Heart left ventricle (tissue), 16 donors: Measurements from ENCODE around the gene RABGAP1. TPM values are rescaled to one million over a fixed set of nuclear protein-coding genes. Genes with fewer than 3 reads are reported as not detected.
A peak's percentile ranks its signal among the peaks of the same experiment; 100 is the strongest.

Experiments
- ATAC-seq, 4 donors: fragments of 200-7000 bp; cut with Tn5 transposase; one replicate each; pipeline ENCODE4 v1.9.1; 2020 to 2022; ENCODE audit warnings: moderate library complexity in 4 of 4, mild to moderate bottlenecking in 3 of 4, moderate number of reproducible peaks in 1 of 4
- DNase-seq, 5 donors: peaks; one replicate each; pipeline ENCODE4 v3.0.0-alpha.2; 2020
- H3K27ac ChIP-seq, 12 donors: fragments of 200-600 bp; sonication (generic) in 4 of 12; one replicate each; pipeline versions ENCODE4 v1.5.0 to v1.8.0; 2016 to 2022; ENCODE audit warnings: mild to moderate bottlenecking in 2 of 12
- H3K27me3 ChIP-seq, 9 donors: fragments of 200-600 bp; sonication (generic) in 2 of 9; one replicate each; pipeline versions ENCODE4 v1.5.1 to v1.8.0; 2016 to 2022; ENCODE audit warnings: mild to moderate bottlenecking in 3 of 9
- H3K36me3 ChIP-seq, 9 donors: fragments of 200-600 bp; sonication (generic) in 2 of 9; one replicate each; pipeline versions ENCODE4 v1.5.0 to v1.8.0; 2018 to 2022; ENCODE audit warnings: mild to moderate bottlenecking in 2 of 9
- H3K4me1 ChIP-seq, 12 donors: fragments of 200-600 bp; sonication (generic) in 4 of 12; one replicate each; pipeline versions ENCODE4 v1.5.0 to v1.8.0; 2016 to 2022; ENCODE audit warnings: mild to moderate bottlenecking in 3 of 12
- H3K4me3 ChIP-seq, 12 donors: fragments of 200-600 bp; sonication (generic) in 4 of 12; one replicate each; pipeline versions ENCODE4 v1.5.0 to v1.8.0; 2017 to 2022; ENCODE audit warnings: mild to moderate bottlenecking in 9 of 12, moderate library complexity in 4 of 12
- H3K9me3 ChIP-seq, 12 donors: fragments of 200-600 bp; sonication (generic) in 4 of 12; one replicate each; pipeline versions ENCODE4 v1.5.0 to v1.8.0; 2016 to 2022; ENCODE audit warnings: mild to moderate bottlenecking in 1 of 12
- POLR2A ChIP-seq, 2 donors: fragments of 450-650 bp; IDR thresholded peaks; one replicate each; pipeline ENCODE4 v1.6.1; 2017; ENCODE audit warnings: antibody characterized with exemption in 2 of 2, mild to moderate bottlenecking in 2 of 2, moderate library complexity in 2 of 2
- WGBS, 4 donors: extraction: QIAGEN DNeasy Blood & Tissue Kit in 2 of 4; methylation state at CpG; one replicate each; pipeline versions ENCODE4 v1.1.5 to v1.1.7; 2013 to 2018; 5-methylcytosine and 5-hydroxymethylcytosine counted together
- intact Hi-C, 10 donors: fragments of 100-400 bp; cut with DNase I; formaldehyde crosslinking; loops; one replicate each; pipeline versions ENCODE4 v1.11.1 to v1.14.2; 2022
- polyA plus RNA-seq, 2 donors: library from polyadenylated mRNA; stranded (reverse); fragments of 200-250 nt; gene quantifications; one replicate each; pipeline ENCODE4 v1.2.3, GENCODE V29; 2013
- total RNA-seq, 9 donors: library from RNA; depleted of rRNA in 2 of 9; stranded (reverse); fragments of >200 nt in 2 of 9; fragmentation: NEBNext Ultra II Directional in 3 of 9; extraction: Animal tissue kit (Norgen Biotek cat#: 25700) in 3 of 9; gene quantifications; one replicate each; pipeline versions ENCODE4 v1.1.0 to v1.2.4, GENCODE V29; 2016 to 2023
- TF ChIP-seq, protein P1 (sequence below), 12 donors: fragments of 200-600 bp; sonication (generic) in 4 of 12; IDR thresholded peaks; one replicate each; pipeline versions ENCODE4 v1.5.0 to v1.8.0; 2018 to 2022; ENCODE audit warnings: antibody characterized with exemption in 12 of 12, mild to moderate bottlenecking in 5 of 12
- donor health status: ischemic (EF 13 %, LVEDD 7.1; RV severe dilation, severe dysfunction).
- donor health status: healthy with polysubstance abuse.
- donor health status: DM: no; HTN: yes; CAD: no.
- donor health status: DM: no; HTN: no; CAD: no.
- donor health status: ischemic (EF 25% LVEDD 6.9; RV normal size, moderate dysfunction).
- donor health status: ischemic (EF 25% LVEDD 5.7; RV mildly dilated, moderate dysfunction).
- donor health status: healthy.
- donor health status: DM: yes; HTN: yes; CAD: no.
- donor health status: ischemic (EF 35%, LVEDD 5.7; RV mildly dilated, moderate dysfunction).
- donor health status: nonischemic (EF 11% LVEDD 7.7; RV severe dilation, severe dysfunction).
- donor health status: DM: yes; HTN: yes; CAD: no.
- donor health status: PGD.
- donor health status: ischemic (EF 29% LVEDD 5.4; RV normal size, mild dysfunction).
- donor health status: nonischemic (EF 23%, LVEDD 6.1; RV moderate dilation, normal function).

RABGAP1 gene
- total and polyA plus RNA-seq, 11 donors: 11.8 to 62.2 (median 43.3) TPM

DNA sequence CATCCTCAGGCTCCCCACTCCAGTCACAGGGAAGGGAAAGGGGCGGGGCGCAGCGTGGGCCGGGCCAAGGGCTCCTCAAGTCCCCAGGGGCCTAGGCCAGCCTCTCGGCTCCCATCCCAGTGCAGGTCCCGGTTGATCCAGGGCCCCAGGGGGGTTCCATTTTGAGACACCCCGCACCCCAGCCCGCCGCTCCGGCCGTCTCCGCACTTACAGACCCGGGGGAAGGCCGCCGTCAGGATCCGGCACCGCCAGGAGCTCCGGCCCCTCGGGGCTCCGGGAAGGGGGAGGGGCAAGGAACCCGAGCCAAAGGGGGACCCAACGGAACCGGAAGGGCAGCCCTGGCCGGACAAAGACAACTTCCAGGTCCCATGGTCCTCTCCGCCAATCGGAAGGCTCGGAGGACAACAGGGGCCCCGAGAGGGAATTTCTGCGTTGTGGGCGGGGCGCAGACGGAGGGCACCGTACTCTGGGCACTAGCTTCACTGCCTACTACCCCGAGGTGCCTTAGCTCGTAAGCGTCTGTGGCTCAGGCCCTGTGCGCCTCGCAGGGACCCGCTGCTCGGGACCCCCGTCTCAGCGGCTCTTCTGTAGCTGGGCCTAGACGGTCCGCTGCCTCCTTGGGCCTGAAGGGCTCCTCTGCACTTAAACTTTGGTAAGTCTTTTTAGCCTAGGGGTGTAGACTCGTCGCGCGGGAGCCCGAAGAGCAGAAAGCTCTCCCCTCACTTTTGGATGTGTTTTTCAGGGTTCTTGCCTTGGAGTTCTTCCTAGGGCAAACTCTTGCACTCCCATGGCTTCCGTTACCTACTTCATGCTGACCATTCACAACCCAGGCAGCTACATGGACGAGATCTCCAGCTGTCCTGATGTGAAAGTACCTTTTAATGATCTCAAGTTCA is 9.3 kb upstream of the RABGAP1 start, which contains the start of gene ZBTB26:
Gene ZBTB26 (minus strand): TSS at position 287 of the 896 bp plus-strand sequence. CDS start 11,578 bp downstream, outside the sequence.
- peak within 1 kb of the TSS; percentile 63 to 99 (median 80) for H3K4me3 ChIP-seq
- WGBS, 4 donors: 0 to 2% (median 1%) methylated on average over 27 to 51 of the region's 51 CpGs
- ATAC-seq: peak; percentile 99
- TF ChIP-seq POLR2A (IDR thresholded peaks at IDR 0.05): peak in 1 of 2 donors; percentile 71
- TF ChIP-seq, protein P1, sequence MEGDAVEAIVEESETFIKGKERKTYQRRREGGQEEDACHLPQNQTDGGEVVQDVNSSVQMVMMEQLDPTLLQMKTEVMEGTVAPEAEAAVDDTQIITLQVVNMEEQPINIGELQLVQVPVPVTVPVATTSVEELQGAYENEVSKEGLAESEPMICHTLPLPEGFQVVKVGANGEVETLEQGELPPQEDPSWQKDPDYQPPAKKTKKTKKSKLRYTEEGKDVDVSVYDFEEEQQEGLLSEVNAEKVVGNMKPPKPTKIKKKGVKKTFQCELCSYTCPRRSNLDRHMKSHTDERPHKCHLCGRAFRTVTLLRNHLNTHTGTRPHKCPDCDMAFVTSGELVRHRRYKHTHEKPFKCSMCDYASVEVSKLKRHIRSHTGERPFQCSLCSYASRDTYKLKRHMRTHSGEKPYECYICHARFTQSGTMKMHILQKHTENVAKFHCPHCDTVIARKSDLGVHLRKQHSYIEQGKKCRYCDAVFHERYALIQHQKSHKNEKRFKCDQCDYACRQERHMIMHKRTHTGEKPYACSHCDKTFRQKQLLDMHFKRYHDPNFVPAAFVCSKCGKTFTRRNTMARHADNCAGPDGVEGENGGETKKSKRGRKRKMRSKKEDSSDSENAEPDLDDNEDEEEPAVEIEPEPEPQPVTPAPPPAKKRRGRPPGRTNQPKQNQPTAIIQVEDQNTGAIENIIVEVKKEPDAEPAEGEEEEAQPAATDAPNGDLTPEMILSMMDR (IDR thresholded peaks at IDR 0.05): no peak
- H3K36me3 ChIP-seq: peaks cover 0 to 10% (median 4%) of the 10 kb centered on the region in 9 donors
- H3K27me3 ChIP-seq: no peaks in the 10 kb centered on the region
- H3K4me1 ChIP-seq: peaks cover 3 to 42% (median 32%) of the 10 kb centered on the region in 12 donors
- H3K27ac ChIP-seq: peak within 1 kb of the TSS; percentile 70 to 94 (median 90)
- intact Hi-C loops: loop anchor here in 2 of 10 donors (1.0 to 10.0 kb wide), 2 partner anchors 18 to 53 kb away; partner anchors contain the start of gene ZBTB6 (in 1 of the 2)
- no peaks in the 10 kb centered on the region for H3K9me3 ChIP-seq
- DNase-seq: peak; percentile 94 to 97 (median 96)

DNA sequence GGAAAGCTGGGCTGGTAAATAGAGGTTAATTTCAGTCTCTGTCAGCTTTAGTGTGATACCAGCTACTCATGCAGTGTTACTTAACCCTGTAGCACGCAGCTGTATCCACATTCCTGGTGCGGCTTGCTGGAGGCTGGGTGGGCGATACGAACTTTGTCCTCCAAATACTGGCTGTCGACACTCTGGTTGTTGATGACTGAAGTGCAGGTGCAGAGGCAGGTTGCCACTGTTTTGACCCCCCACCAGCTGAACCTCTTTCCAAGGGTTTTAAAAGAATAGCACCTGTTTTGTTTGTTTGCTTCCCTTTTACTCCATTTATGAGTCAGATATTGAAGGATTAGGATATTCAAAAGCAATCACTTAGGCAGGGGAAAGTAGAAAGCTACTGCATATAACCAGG is 4.4 kb upstream of the RABGAP1 start:
- WGBS, 4 donors: 81 to 93% (median 90%) methylated on average over 5 of the region's 5 CpGs
- intact Hi-C loops: loop anchor here in 1 of 10 donors (10.0 kb wide), 1 partner anchor 48 kb away; no protein-coding TSS in a partner anchor

GRCh38 chr9:122936883-122937282 is 3.9 kb upstream of the RABGAP1 start:
- no peak for DNase-seq
- H3K4me1 ChIP-seq: peaks cover 2 to 35% (median 27%) of the 10 kb centered on the region in 12 donors
- no peaks in the 10 kb centered on the region for H3K9me3 ChIP-seq
- 55 to 90% (median 71%) methylated on average over 1 of the region's 1 CpG for WGBS, 4 donors
- H3K27me3 ChIP-seq: no peaks in the 10 kb centered on the region
- H3K4me3 ChIP-seq: no peak overlapping the region
- peaks cover 0 to 42% (median 21%) of the 10 kb centered on the region in 9 donors for H3K36me3 ChIP-seq
- ATAC-seq: no peak
- no peak overlapping the region for H3K27ac ChIP-seq
- intact Hi-C loops: loop anchor here in 1 of 10 donors (10.0 kb wide), 1 partner anchor 48 kb away; no protein-coding TSS in a partner anchor
- TF ChIP-seq, protein P1 (IDR thresholded peaks at IDR 0.05): no peak
- TF ChIP-seq POLR2A (IDR thresholded peaks at IDR 0.05): no peak

More for the DNA sequence above, 4.4 kb upstream of the RABGAP1 start:
- Histone ChIP-seq H3K9me3 (no peaks in the 10 kb centered on the region), H3K4me3 (no peak overlapping the region), H3K27me3 (no peaks in the 10 kb centered on the region), H3K27ac (no peak overlapping the region), H3K4me1 (peaks cover 0 to 31% (median 23%) of the 10 kb centered on the region in 12 donors), H3K36me3 (peaks cover 0 to 42% (median 21%) of the 10 kb centered on the region in 9 donors)
- DNase-seq: no peak
- ATAC-seq: no peak
- TF ChIP-seq, protein P1 (IDR thresholded peaks at IDR 0.05): no peak
- no peak for TF ChIP-seq POLR2A (IDR thresholded peaks at IDR 0.05)

DNA sequence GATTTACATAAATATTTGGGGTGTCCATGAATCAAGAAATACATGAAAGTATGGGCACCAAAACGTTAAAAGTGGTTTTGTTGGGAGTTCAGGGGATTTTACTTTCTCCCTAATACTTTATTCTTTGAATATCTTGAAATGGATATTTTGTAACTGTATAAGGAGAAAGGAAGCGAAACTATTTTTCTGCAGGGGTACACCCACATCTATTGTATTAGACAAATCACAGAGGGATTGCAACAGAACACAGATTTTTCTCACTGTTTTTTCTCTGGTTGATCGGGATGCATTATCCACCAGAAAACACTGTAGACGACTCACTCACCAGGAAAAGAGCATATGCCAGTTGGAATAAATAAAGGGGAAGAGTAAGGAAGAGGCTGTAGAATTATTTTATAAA is 1.2 kb upstream of the RABGAP1 start:
- DNase-seq (no peak), ATAC-seq (no peak)
- Histone ChIP-seq H3K4me1 (peaks cover 0 to 33% (median 23%) of the 10 kb centered on the region in 12 donors), H3K9me3 (no peaks in the 10 kb centered on the region), H3K4me3 (no peak overlapping the region), H3K36me3 (peaks cover 0 to 45% (median 21%) of the 10 kb centered on the region in 9 donors), H3K27ac (peak overlapping the region in 2 of 12 donors; percentile 50 to 80), H3K27me3 (no peaks in the 10 kb centered on the region)
- TF ChIP-seq, protein P1 (IDR thresholded peaks at IDR 0.05): no peak
- TF ChIP-seq POLR2A (IDR thresholded peaks at IDR 0.05): no peak
- 86 to 92% (median 90%) methylated on average over 4 of the region's 4 CpGs for WGBS, 4 donors
- intact Hi-C loops: loop anchor here in 1 of 10 donors (10.0 kb wide), 1 partner anchor 45 kb away; no protein-coding TSS in a partner anchor
